ENCODE results near the gene RTN4. TPM values are rescaled to one million over a fixed set of nuclear protein-coding genes. Genes with fewer than 3 reads are reported as not detected.

Gene RTN4
- polyA plus RNA-seq, 3 donors = 111 to 163 (median 158) TPM

DNA sequence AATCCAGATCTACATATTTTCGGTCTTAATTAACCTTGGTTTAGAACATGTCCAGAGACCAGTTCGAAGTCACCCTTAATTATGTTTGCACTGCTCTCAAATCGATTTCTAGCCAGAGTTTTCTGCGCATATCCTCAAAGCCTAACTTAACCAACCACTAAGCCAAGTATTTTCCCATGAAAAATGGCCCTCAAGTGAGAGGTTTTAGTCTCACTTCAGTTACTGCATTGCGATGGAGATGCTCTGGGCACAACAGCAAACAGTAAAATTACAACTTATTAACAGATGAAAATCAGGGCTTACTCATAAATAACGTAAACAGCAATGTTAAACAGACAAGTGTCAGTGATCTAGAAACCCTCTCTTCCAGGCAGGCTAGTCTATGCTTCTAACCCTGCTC lies 4.5 kb downstream of the RTN4 start:
- intact Hi-C loops (cut with micrococcal nuclease) = loop anchor here (5.0 kb wide), 1 partner anchor 33 kb away; no protein-coding TSS in a partner anchor
- peak overlapping the region in 3 of 7 donors; percentile 5 to 43 (median 16) for H3K27ac Mint-ChIP-seq
- Histone ChIP-seq H3K79me2 (ENCODE audit: insufficient read depth, low read length) (peaks cover 97% of the 10 kb centered on the region), H3K27ac (ENCODE audit: low read depth in 1 of 2, low read length in 2 of 2) (peak overlapping the region in 1 of 2 donors; percentile 42), H2AFZ (ENCODE audit: insufficient read depth, low read depth, low read length, poor library complexity, severe bottlenecking) (no peak overlapping the region), H3K4me2 (replicated peaks; ENCODE audit: extremely low read depth, low read length, poor library complexity, severe bottlenecking) (peak overlapping the region; percentile 48), H4K20me1 (ENCODE audit: insufficient read depth, low read length) (peaks cover 88% of the 10 kb centered on the region), H3K4me3 (replicated peaks in 1 of 3; ENCODE audit: low read depth in 2 of 3, low read length in 3 of 3) (peak overlapping the region in 1 of 3 experiments; percentile 18), H3K9me3 (replicated peaks in 1 of 2; ENCODE audit: control insufficient read depth in 1 of 2, insufficient read depth in 1 of 2, low read length in 2 of 2) (no peaks in the 10 kb centered on the region), H3K9ac (ENCODE audit: insufficient read depth, low read length, poor library complexity, severe bottlenecking) (no peak overlapping the region), H3K4me1 (ENCODE audit: control insufficient read depth in 1 of 2, insufficient read depth in 2 of 2, low read length in 2 of 2) (peaks cover 30 to 48% of the 10 kb centered on the region in 2 donors), H3K27me3 (ENCODE audit: control insufficient read depth in 2 of 2, insufficient read depth in 2 of 2, low read length in 2 of 2) (no peaks in the 10 kb centered on the region), H3K36me3 (replicated peaks in 1 of 2; ENCODE audit: control insufficient read depth in 1 of 2, insufficient read depth in 2 of 2, low read length in 2 of 2) (no peaks in the 10 kb centered on the region)
- no peak for DNase-seq
- peaks cover 43% of the 10 kb centered on the region for H3K4me1 Mint-ChIP-seq
- H3K9me3 Mint-ChIP-seq = peaks cover 0 to 3% (median 0%) of the 10 kb centered on the region in 7 donors
- H3K36me3 Mint-ChIP-seq = peaks cover 0 to 7% of the 10 kb centered on the region in 2 donors
- TF ChIP-seq, protein P1, sequence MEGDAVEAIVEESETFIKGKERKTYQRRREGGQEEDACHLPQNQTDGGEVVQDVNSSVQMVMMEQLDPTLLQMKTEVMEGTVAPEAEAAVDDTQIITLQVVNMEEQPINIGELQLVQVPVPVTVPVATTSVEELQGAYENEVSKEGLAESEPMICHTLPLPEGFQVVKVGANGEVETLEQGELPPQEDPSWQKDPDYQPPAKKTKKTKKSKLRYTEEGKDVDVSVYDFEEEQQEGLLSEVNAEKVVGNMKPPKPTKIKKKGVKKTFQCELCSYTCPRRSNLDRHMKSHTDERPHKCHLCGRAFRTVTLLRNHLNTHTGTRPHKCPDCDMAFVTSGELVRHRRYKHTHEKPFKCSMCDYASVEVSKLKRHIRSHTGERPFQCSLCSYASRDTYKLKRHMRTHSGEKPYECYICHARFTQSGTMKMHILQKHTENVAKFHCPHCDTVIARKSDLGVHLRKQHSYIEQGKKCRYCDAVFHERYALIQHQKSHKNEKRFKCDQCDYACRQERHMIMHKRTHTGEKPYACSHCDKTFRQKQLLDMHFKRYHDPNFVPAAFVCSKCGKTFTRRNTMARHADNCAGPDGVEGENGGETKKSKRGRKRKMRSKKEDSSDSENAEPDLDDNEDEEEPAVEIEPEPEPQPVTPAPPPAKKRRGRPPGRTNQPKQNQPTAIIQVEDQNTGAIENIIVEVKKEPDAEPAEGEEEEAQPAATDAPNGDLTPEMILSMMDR (IDR thresholded peaks at IDR 0.05) = no peak
- no peaks in the 10 kb centered on the region for H3K27me3 Mint-ChIP-seq (ENCODE audit: low read depth in 3 of 3)
- no peak overlapping the region for H3K4me3 Mint-ChIP-seq
- 100% methylated on average over 1 of the region's 6 CpGs for WGBS (ENCODE audit: insufficient coverage)

DNA sequence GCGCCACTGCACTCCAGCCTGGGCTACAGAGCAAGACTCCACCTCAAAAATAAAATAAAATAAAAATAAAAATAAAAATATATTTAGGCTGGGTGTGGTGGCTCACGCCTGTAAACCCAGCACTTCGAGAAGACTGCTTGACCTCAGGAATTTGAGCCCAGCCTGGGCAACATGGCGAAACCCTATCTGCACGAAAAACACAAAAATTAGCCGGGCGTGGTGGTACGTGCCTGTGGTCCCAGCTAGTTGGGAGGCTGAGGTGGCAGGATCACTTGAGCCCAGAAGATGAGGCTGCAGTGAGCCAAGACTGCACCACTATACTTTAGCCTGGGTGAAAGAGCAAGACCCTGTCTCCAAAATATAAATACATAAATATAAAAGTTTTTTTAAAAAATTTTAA lies 6.4 kb downstream of the RTN4 start:
- Histone ChIP-seq H3K27ac (ENCODE audit: low read depth in 1 of 2, low read length in 2 of 2) (no peak overlapping the region), H2AFZ (ENCODE audit: insufficient read depth, low read depth, low read length, poor library complexity, severe bottlenecking) (no peak overlapping the region), H3K9ac (ENCODE audit: insufficient read depth, low read length, poor library complexity, severe bottlenecking) (no peak overlapping the region), H3K4me2 (replicated peaks; ENCODE audit: extremely low read depth, low read length, poor library complexity, severe bottlenecking) (no peak overlapping the region), H3K4me3 (replicated peaks in 1 of 3; ENCODE audit: low read depth in 2 of 3, low read length in 3 of 3) (no peak overlapping the region), H3K79me2 (ENCODE audit: insufficient read depth, low read length) (peaks cover 100% of the 10 kb centered on the region), H3K9me3 (replicated peaks in 1 of 2; ENCODE audit: control insufficient read depth in 1 of 2, insufficient read depth in 1 of 2, low read length in 2 of 2) (no peaks in the 10 kb centered on the region), H3K36me3 (replicated peaks in 1 of 2; ENCODE audit: control insufficient read depth in 1 of 2, insufficient read depth in 2 of 2, low read length in 2 of 2) (no peaks in the 10 kb centered on the region), H3K4me1 (ENCODE audit: control insufficient read depth in 1 of 2, insufficient read depth in 2 of 2, low read length in 2 of 2) (peaks cover 33 to 50% of the 10 kb centered on the region in 2 donors), H4K20me1 (ENCODE audit: insufficient read depth, low read length) (peaks cover 100% of the 10 kb centered on the region), H3K27me3 (ENCODE audit: control insufficient read depth in 2 of 2, insufficient read depth in 2 of 2, low read length in 2 of 2) (no peaks in the 10 kb centered on the region)
- Mint-ChIP-seq H3K4me1 (peaks cover 52% of the 10 kb centered on the region), H3K27me3 (ENCODE audit: low read depth in 3 of 3) (no peaks in the 10 kb centered on the region), H3K36me3 (peaks cover 0 to 13% of the 10 kb centered on the region in 2 donors), H3K4me3 (no peak overlapping the region), H3K27ac (no peak overlapping the region), H3K9me3 (no peaks in the 10 kb centered on the region)
- TF ChIP-seq, protein P1 (IDR thresholded peaks at IDR 0.05) = no peak
- WGBS (ENCODE audit: insufficient coverage) = 96% methylated on average over 5 of the region's 8 CpGs
- DNase-seq = no peak
- intact Hi-C loops (cut with micrococcal nuclease) = no loop called here
